WTC11 (cell line): Measurements from ENCODE around the gene COPS7A. TPM values are rescaled to one million over a fixed set of nuclear protein-coding genes. Genes with fewer than 3 reads are reported as not detected.

Experiments
- ATAC-seq: fragments of 200-7000 bp; cut with Tn5 transposase; 2 replicates; pipeline ENCODE4 v1.10.0; 2021; ENCODE audit warnings: mild to moderate bottlenecking, moderate library complexity
- CTCF ChIA-PET: fragments of 300-600 bp; sonication (Branson Sonifier 250); formaldehyde crosslinking; loops from one replicate; lab custom pipeline; 2021; ENCODE audit warnings: antibody characterized with exemption; lab: Charles Lee
- POLR2A ChIA-PET: fragments of 350-600 bp; sonication (Branson Sonifier 250); formaldehyde crosslinking; loops from one replicate; lab custom pipeline; 2021; ENCODE audit warnings: antibody characterized with exemption; lab: Charles Lee
- DNase-seq: peaks from one replicate; pipeline ENCODE4 v3.0.0; 2021; ENCODE audit warnings: low spot score
- H3K27ac Mint-ChIP-seq: 2 replicates; pipeline ENCODE4 v1.8.0; 2021; ENCODE audit warnings: mixed read lengths
- H3K27me3 Mint-ChIP-seq: 2 replicates; pipeline ENCODE4 v1.8.0; 2021; ENCODE audit warnings: low read depth, mild to moderate bottlenecking, moderate library complexity, mixed read lengths
- H3K36me3 Mint-ChIP-seq: 2 replicates; pipeline ENCODE4 v1.8.0; 2021; ENCODE audit warnings: mixed read lengths
- H3K4me1 Mint-ChIP-seq: 2 replicates; pipeline ENCODE4 v1.8.0; 2022; ENCODE audit warnings: mixed read lengths
- H3K4me3 Mint-ChIP-seq: 2 replicates; pipeline ENCODE4 v1.8.0; 2021; ENCODE audit warnings: mild to moderate bottlenecking, moderate library complexity, mixed read lengths
- H3K9me3 Mint-ChIP-seq: 2 replicates; pipeline ENCODE4 v1.8.0; 2021; ENCODE audit warnings: mixed read lengths
- HMGA2 ChIP-seq: fragments of 250-450 bp; sonication (Bioruptor Pico); IDR thresholded peaks from 2 replicates; pipeline ENCODE4 v1.4.0; 2021; ENCODE audit warnings: mild to moderate bottlenecking, moderate library complexity
- NR2C2 ChIP-seq: sonication (generic); formaldehyde crosslinking; IDR thresholded peaks from 2 replicates; pipeline ENCODE4 v1.8.0; 2022; ENCODE audit warnings: mild to moderate bottlenecking, missing genetic modification reagents
- RORB ChIP-seq: fragments of 250-450 bp; sonication (Bioruptor Pico); IDR thresholded peaks from 2 replicates; pipeline ENCODE4 v1.9.0; 2021; ENCODE audit warnings: mild to moderate bottlenecking
- total RNA-seq: library from RNA; stranded (reverse); gene quantifications from 3 replicates; pipeline ENCODE4 v1.2.3, GENCODE V29; 2021
- TF ChIP-seq, protein P1 (sequence below): fragments of 200-600 bp; IDR thresholded peaks from 2 replicates; pipeline ENCODE4 v1.8.0; 2022; ENCODE audit warnings: antibody characterized with exemption
- TF ChIP-seq, protein P2 (sequence below): sonication (generic); formaldehyde crosslinking; IDR thresholded peaks from 2 replicates; pipeline ENCODE4 v1.8.1; 2023; ENCODE audit warnings: mild to moderate bottlenecking, missing genetic modification reagents, moderate library complexity
- TF ChIP-seq, protein P3 (sequence below): sonication (generic); formaldehyde crosslinking; IDR thresholded peaks from 2 replicates; pipeline ENCODE4 v1.8.1; 2023; ENCODE audit warnings: mild to moderate bottlenecking, missing genetic modification reagents, borderline replicate concordance
- TF ChIP-seq, protein P4 (sequence below): sonication (generic); formaldehyde crosslinking; IDR thresholded peaks from 2 replicates; pipeline ENCODE4 v1.8.0; 2023; ENCODE audit warnings: mild to moderate bottlenecking, missing genetic modification reagents

COPS7A gene
- total RNA-seq, 1 experiment from 2014 or later, result 41.4 TPM

DNA sequence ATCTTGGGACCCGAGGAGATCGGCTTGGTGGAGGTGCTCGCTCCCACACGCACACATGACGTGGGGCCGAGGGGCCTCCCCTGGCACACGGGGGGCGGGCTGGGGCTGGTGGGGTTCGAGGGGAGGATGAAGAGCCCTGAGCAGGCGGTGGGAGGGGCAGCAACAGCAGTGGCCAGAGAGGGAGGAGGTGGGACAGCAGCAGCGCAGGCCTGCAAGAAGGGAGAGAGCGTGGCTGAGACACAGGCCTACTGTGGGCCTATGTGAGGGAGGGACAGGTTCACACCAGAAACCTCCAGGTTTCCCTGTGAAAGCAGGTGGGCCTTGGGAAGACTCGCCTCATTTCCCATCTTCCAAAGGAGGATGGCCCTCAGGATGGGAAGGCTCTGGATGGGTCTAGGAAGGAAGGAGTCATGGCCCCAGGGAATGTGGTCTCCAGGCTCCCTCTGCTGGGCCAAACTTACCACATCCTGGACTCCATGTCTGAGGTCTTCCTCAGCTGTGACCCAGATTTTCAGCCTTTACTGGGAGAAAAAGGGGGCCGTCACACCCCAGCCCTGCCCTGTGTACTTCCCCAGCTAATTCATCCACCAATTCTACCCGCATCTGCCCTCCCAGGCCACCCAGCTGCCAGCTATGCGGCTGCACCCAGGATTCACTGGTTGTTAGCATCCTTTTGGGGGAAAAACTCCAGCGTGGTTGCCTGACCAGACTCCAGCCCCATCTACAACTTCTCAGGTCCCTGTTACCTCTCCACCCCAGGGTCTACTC, 26.1 kb upstream of the COPS7A start:
- peak; percentile 71 for DNase-seq
- Mint-ChIP-seq H3K4me3 (peak overlapping the region; percentile 29; the same call in 1 of the 2 replicates), H3K4me1 (peaks cover 25% of the 10 kb centered on the region), H3K27ac (no peak overlapping the region; the same call in 1 of the 2 replicates)
- peak; percentile 78 for ATAC-seq
- CTCF ChIA-PET, result interaction anchor here (0.5 to 3.1 kb wide), 16 partner anchors 9 to 127 kb away, joined by 3 to 49 read pairs (median 5); partner anchors contain the start of genes COPS7A, GPR162, LPAR5 and ZNF384
- TF ChIP-seq, protein P1, sequence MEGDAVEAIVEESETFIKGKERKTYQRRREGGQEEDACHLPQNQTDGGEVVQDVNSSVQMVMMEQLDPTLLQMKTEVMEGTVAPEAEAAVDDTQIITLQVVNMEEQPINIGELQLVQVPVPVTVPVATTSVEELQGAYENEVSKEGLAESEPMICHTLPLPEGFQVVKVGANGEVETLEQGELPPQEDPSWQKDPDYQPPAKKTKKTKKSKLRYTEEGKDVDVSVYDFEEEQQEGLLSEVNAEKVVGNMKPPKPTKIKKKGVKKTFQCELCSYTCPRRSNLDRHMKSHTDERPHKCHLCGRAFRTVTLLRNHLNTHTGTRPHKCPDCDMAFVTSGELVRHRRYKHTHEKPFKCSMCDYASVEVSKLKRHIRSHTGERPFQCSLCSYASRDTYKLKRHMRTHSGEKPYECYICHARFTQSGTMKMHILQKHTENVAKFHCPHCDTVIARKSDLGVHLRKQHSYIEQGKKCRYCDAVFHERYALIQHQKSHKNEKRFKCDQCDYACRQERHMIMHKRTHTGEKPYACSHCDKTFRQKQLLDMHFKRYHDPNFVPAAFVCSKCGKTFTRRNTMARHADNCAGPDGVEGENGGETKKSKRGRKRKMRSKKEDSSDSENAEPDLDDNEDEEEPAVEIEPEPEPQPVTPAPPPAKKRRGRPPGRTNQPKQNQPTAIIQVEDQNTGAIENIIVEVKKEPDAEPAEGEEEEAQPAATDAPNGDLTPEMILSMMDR, result peak; percentile 36; the same call in 1 of the 2 replicates
- TF ChIP-seq, protein P2, sequence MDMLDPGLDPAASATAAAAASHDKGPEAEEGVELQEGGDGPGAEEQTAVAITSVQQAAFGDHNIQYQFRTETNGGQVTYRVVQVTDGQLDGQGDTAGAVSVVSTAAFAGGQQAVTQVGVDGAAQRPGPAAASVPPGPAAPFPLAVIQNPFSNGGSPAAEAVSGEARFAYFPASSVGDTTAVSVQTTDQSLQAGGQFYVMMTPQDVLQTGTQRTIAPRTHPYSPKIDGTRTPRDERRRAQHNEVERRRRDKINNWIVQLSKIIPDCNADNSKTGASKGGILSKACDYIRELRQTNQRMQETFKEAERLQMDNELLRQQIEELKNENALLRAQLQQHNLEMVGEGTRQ (CRISPR knock-in tag), result no peak
- TF ChIP-seq, all 79 proteins: peak for 1
- POLR2A ChIA-PET, result interaction anchor here (1.0 kb wide), 1 partner anchor 8 kb away, joined by 4 read pairs; the partner anchor contains the start of gene ZNF384
- peaks cover 43% of the 10 kb centered on the region for H3K27me3 Mint-ChIP-seq
- H3K9me3 Mint-ChIP-seq, result no peaks in the 10 kb centered on the region
- H3K36me3 Mint-ChIP-seq, result no peaks in the 10 kb centered on the region

DNA sequence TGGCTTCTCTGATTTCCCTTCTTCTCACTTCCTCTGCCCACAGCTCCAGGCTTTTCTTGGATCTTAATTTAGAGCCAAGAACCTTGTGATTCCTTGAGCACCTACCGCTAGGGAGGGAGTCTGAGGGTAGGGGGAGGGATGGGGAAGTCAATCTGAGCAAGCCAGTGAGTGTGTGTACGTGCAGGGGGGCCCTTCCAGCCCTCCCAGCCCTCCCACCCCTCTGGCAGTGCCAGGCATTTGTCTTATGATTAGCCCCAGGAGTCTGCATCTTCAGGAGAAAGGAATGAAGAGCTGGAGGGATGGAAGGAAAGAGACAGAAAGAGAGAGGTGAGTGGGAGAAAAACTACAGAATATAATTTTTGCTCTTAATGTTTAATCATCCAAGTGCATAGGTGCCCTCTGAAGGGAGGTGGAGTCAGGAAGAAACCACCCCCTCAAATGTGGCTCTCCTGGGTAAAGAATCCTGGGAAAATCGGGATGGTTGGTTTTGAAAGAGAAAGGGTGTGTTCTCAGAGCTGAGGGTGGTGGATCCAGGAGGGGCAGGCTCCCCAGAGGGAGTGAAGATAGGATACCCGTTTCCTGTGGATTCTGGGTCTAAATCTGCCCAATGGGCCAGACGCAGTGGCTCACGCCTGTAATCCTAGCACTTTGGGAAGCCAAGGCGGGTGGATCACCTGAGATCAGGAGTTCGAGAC, 25.3 kb upstream of the COPS7A start:
- H3K27ac Mint-ChIP-seq, result no peak overlapping the region; the same call in 1 of the 2 replicates
- DNase-seq (no peak), ATAC-seq (no peak)
- H3K4me3 Mint-ChIP-seq, result peak overlapping the region; percentile 83
- no peaks in the 10 kb centered on the region for H3K9me3 Mint-ChIP-seq
- POLR2A ChIA-PET, result interaction anchor here (1.0 to 1.7 kb wide), 2 partner anchors 9 kb away, joined by 4 to 7 read pairs; partner anchors contain the start of gene ZNF384
- CTCF ChIA-PET, result interaction anchor here (0.5 to 3.1 kb wide), 17 partner anchors 9 to 128 kb away, joined by 3 to 49 read pairs (median 4); partner anchors contain the start of genes CD4, COPS7A, GPR162 and LPAR5
- H3K27me3 Mint-ChIP-seq, result peaks cover 50% of the 10 kb centered on the region
- H3K4me1 Mint-ChIP-seq, result peaks cover 28% of the 10 kb centered on the region
- TF ChIP-seq, protein P3, sequence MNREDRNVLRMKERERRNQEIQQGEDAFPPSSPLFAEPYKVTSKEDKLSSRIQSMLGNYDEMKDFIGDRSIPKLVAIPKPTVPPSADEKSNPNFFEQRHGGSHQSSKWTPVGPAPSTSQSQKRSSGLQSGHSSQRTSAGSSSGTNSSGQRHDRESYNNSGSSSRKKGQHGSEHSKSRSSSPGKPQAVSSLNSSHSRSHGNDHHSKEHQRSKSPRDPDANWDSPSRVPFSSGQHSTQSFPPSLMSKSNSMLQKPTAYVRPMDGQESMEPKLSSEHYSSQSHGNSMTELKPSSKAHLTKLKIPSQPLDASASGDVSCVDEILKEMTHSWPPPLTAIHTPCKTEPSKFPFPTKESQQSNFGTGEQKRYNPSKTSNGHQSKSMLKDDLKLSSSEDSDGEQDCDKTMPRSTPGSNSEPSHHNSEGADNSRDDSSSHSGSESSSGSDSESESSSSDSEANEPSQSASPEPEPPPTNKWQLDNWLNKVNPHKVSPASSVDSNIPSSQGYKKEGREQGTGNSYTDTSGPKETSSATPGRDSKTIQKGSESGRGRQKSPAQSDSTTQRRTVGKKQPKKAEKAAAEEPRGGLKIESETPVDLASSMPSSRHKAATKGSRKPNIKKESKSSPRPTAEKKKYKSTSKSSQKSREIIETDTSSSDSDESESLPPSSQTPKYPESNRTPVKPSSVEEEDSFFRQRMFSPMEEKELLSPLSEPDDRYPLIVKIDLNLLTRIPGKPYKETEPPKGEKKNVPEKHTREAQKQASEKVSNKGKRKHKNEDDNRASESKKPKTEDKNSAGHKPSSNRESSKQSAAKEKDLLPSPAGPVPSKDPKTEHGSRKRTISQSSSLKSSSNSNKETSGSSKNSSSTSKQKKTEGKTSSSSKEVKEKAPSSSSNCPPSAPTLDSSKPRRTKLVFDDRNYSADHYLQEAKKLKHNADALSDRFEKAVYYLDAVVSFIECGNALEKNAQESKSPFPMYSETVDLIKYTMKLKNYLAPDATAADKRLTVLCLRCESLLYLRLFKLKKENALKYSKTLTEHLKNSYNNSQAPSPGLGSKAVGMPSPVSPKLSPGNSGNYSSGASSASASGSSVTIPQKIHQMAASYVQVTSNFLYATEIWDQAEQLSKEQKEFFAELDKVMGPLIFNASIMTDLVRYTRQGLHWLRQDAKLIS (CRISPR knock-in tag), result no peak
- TF ChIP-seq, protein P4, sequence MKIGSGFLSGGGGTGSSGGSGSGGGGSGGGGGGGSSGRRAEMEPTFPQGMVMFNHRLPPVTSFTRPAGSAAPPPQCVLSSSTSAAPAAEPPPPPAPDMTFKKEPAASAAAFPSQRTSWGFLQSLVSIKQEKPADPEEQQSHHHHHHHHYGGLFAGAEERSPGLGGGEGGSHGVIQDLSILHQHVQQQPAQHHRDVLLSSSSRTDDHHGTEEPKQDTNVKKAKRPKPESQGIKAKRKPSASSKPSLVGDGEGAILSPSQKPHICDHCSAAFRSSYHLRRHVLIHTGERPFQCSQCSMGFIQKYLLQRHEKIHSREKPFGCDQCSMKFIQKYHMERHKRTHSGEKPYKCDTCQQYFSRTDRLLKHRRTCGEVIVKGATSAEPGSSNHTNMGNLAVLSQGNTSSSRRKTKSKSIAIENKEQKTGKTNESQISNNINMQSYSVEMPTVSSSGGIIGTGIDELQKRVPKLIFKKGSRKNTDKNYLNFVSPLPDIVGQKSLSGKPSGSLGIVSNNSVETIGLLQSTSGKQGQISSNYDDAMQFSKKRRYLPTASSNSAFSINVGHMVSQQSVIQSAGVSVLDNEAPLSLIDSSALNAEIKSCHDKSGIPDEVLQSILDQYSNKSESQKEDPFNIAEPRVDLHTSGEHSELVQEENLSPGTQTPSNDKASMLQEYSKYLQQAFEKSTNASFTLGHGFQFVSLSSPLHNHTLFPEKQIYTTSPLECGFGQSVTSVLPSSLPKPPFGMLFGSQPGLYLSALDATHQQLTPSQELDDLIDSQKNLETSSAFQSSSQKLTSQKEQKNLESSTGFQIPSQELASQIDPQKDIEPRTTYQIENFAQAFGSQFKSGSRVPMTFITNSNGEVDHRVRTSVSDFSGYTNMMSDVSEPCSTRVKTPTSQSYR (CRISPR knock-in tag), result no peak
- TF ChIP-seq HMGA2 (CRISPR knock-in tag) (no peak), NR2C2 (no peak), RORB (no peak)
- TF ChIP-seq, protein P1, result no peak
- H3K36me3 Mint-ChIP-seq, result no peaks in the 10 kb centered on the region
